HG03139 (cell line): ENCODE results near the gene SPAG17.

Source experiments
- ATAC-seq: cut with Tn5 transposase; IDR thresholded peaks from one replicate; pipeline ENCODE4 v1.9.1; 2021; ENCODE audit not compliant: unreplicated experiment

The SPAG17 gene

DNA sequence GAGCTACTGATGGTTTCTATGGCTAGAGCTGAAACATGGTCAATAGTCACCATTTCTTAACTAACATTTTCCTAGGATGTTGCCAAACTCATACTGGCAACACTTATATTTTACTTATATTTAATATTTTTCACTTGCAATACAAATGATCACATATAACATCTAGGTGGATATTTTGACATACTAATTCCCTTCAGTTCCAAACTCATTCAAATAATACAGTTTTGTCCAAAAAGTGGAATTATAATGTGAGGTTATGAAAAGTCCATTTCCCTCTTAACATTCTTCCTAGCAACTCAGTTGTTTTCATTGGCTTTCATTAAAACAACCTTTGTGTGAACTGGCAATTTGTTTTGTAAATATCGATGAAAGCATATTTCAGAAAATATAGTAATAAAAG is 16.0 kb downstream of the SPAG17 start:
- ATAC-seq: no peak

DNA sequence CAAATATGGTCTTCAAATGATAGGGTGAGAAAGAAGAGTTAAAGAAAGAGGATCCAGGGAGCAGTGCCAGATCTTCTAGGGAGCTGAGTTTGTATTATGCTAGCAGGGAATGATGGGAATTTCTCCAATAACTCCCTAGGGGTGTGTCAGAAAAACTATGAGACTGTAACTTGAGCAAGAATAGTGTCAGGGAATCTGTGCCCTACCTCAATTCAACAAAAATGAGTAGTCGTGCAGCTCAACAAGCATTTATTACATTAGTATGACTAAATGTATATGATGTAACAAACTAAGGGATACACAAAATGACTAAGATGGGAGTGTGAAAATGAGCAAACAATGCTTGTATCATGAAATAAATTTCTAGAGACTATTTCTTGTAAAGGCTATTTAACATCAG is 24.2 kb downstream of the SPAG17 start:
- no peak for ATAC-seq

DNA sequence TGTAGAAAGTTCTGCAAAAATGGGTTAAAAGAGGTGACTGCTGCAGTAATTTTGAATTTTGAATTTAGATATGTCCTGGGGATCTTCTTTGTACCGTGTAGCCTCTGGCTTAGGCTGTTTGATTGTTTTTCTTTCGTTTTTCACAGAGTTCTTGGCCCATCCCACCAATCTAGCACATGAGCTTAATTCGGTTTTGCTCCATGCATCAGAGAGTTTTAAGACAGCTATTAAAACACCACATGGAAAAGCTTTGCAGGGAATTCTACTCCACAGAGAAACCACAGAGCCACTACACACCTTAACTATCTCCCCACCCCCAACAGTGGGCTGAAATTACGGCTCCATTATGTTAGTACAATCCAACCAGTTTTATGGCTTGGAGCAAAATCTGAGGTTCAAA is 25.5 kb downstream of the SPAG17 start:
- ATAC-seq: no peak

DNA sequence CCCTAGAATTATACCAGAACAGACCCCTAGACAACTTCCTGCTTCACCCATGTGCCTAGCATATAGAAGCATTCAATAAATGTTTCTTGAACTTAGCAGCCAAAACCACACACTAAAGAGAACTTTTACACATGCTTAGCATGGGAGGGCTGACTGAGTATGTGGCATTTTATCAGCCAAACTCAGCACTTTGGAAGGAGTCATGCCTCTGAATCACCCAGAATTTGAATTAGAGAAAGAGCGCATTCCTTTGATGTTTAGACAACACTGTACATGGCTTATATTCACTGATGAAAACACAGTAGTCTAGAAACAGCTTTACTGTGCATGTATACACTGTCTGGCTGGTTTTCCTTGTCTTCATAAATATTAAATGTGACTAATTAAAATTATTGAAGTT is 26.1 kb downstream of the SPAG17 start:
- ATAC-seq: no peak

DNA sequence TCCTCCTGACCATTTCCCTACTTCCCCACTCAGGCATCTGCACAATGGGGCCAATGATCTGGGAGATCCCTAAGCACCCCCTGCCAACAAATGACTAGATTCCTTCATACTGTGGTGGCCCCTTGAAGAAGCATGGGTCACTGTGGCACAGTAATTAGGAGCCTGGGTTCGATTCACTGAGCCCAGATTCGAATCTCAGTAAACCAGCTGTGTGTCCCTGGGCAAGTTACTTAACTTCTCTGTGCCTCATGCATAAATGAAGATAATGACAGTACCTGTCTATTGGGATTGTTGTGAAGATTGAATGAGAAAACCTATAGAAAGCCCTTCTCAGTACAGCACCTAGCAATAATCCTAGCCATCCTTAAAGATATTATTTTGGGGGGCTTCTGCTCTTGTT is 27.5 kb downstream of the SPAG17 start:
- ATAC-seq: no peak

DNA sequence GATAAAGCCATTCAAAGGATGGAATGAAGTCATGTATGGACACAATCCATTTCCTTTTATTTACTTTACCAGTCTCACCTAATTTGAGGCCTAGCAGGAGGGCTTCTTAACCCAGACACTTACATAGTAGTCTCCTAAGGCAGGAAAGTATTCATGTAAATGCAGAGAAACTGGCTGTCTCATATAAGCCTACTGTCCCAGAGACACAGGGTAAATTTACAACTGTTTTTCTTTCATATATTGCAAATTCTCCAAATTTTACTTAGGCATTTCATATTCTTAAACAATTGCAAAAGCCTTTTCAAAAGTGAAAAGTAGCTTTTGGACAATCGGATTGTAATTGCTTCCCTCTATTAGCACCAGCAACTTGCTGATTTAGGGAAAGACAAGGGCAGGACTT is 29.9 kb downstream of the SPAG17 start:
- ATAC-seq: no peak

DNA sequence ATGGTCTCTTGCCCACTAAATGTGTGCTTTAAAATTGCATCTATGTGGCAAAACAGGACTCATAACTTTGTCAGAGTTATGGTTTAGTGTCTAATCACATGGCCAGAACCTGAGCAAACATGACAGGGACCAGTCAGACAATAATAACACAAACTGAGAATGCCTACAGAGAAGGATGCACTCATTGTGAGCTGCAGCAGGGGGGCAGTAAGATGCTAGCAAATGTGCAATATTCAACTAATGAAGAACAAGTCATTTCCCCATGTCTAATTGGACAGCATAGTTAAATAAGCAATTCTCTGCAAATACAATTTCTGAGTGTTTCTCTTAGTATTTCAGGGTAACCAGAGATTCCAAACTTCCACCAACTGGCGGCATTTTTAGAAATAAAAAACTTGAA is 30.8 kb downstream of the SPAG17 start:
- ATAC-seq: no peak

DNA sequence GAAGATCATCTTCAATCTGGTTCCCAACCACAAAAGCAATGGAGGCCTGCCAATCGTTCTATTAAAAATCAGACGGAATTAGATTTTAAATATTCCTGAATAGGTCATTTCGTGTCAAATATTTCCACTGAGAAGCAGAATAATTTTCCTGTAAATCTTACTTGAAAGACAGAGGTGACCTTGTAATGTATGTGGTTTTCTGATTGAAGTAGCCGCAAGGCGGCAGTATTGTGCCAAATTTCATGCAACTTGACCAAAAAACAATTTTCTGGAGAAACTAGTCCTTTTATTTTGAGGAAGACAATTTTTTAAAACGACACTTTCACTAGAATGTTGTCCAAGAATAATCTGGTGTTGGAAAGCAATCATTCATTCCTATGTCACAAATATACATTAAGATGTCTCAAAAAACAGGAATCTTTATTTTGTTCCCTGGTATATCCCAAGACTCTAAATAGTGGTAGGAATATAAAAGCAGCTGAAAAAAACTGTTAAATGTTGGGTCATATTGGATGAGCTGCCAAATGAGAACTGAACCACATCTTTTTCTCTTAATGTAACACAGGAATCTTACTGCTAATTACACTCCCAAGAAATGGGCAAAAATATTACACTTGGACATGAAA is 33.6 kb downstream of the SPAG17 start:
- ATAC-seq: no peak

DNA sequence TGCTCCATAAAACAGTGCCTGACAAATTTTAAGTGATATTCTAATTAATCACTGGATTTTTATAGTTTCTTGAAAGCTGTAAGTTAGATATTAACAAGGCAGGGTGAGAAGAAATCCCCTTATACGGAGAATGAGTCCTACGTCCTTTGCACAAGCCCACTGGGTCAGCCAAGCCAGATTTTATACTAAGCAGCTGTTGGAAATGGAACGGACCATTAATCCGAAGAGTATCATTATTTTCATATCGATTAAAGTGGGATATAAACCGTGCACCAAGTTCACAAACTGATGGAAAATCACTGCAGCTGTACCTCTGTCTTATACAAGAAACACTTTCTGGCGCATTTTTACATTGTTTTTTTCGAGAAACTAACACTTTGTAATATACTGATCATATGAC is 35.2 kb downstream of the SPAG17 start:
- no peak for ATAC-seq

DNA sequence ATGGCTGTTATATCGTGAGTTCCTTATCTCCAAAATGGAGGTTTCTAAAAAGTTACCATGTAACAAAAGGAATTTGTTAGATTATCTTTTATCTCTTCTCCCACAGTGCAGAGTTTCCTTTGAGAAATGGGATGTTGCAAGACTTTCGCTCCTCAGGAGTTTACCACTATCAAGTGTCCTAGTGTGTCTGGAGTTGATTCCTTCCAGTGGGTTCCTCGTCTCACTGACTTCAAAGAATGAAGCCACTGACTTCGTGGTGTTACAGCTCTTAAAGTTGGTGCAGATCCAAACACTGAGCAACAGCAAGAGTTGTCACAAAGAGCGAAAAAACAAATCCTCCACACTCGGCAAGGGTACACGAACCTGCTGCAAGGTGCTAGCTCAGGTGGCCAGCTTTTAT is 37.0 kb downstream of the SPAG17 start:
- ATAC-seq: no peak

DNA sequence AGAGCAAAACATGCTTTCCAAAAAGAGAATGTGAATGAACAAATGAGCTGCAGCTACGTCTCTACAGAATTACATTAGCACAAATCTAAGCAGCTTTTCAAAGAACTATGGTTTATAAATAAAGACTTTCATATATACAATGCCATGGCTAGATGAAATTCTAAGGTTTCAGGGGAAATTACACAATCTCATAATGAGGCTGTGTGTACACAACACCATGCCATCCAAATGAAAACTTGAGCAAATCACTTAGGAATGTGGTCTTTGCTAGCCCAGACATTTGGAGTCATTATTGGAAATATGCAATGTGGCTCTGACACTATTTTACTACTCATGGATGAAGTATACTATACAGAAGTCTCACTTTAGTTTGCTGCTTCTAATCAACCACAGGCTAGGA is 37.5 kb downstream of the SPAG17 start:
- no peak for ATAC-seq

DNA sequence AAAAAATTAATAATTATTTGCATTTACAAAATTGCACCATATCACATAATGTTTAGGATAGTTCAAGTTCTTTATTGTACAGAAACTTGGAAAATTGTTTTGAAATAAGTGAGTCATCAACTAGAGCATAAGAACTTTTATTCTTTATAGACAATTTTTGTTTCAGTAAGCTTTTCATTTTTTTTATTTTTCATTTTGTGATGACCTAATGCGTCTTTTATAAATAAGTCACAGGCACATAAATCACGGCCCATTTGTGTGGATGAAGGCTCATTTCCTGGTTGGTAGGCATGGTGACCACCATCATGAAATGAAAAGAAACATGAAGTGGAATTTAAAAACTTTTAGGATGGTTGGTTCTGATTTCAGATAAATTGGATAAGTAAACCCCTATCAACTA is 39.3 kb downstream of the SPAG17 start:
- ATAC-seq: no peak

DNA sequence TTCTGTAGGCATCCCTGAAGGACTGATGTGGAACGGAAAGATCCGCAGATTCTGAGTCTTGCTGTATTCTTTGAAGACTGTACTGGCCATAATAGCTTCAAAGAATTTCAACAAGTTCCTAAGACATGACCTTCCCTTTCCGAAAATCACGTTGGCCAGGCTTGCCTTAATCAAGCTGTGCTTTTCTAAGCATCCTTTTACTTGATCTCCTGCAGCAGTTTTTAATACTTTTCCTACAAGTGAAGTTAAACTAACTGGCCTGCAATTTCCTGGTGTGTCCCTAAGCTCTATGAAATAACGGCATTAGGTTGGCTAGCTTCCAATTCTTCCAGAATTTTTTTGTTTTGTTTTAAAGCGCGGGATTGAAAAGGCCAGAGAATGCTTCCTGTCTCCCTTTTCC is 40.3 kb downstream of the SPAG17 start:
- no peak for ATAC-seq

DNA sequence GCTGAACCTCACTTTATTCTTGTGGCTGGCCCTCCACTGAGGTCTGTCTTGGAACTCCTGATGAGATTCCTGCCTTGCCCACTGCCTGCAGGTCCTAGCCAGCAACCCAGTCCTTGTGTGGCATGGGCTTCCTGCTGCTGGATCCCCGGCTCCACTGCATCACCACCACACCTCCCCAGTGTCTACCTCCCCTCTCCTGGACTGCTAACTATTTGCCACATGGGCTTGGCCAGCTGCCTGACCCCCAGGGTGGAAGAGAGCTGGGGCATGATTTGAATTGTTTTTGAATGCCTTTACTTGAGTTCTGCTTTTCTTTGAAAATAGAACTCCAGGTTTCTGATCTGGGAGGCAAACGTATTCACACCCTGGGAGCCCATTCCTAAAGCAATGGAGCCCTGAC is 41.2 kb downstream of the SPAG17 start:
- no peak for ATAC-seq

DNA sequence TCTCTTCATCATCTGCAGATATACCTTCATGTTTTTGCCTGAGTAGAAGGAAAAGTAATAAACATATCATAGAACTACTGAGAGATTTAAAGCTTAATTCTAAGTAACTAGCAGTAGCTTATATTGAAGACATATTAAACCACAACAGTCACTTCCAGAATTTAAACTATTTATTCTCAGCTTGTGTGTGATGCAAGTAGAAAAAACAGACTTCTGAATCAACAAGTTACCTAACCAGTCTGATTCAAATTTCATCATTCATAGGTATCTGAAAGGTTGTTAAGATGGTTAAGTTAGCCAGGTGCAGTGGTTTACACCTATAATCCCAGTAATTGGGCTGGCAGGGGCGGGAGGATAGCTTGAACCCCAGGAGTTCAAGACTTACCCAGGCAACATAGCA is 41.9 kb downstream of the SPAG17 start:
- no peak for ATAC-seq

DNA sequence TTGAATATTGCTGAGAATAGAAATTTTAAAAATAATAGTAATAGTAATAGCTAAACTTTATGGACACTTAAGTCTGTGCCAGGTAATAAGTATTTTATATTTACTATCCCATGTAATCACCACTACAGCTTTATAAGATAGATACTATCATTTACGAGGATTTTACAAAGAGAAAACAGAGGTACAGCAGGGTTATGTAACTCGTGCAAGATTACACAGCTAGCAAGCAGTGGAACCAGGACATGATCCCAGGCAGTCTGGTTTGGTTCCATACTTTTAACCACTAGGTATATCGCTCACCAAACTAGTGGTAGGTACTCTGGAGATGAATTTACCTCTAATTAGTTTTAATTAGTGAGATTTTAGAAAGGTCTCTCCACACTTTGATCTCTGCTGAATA is 42.5 kb downstream of the SPAG17 start:
- no peak for ATAC-seq

DNA sequence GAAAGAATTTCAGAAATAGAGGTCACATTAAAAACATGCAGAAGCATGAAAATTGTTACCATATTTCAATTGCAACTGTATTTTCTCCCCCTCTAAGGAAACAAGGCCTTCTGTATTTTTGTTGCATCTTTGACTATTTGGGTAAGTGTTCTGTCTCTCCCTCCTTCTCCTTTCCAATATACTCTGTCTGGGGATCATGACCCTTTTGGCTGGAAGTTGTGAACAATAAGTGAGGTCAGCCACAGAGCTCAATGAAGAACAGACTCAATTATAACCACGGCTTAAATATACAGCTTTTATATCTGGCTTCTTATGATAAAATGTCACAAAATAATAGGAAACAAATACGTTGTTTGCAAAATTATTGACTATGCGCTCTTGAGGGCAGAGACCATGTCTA is 47.1 kb downstream of the SPAG17 start:
- ATAC-seq: no peak

DNA sequence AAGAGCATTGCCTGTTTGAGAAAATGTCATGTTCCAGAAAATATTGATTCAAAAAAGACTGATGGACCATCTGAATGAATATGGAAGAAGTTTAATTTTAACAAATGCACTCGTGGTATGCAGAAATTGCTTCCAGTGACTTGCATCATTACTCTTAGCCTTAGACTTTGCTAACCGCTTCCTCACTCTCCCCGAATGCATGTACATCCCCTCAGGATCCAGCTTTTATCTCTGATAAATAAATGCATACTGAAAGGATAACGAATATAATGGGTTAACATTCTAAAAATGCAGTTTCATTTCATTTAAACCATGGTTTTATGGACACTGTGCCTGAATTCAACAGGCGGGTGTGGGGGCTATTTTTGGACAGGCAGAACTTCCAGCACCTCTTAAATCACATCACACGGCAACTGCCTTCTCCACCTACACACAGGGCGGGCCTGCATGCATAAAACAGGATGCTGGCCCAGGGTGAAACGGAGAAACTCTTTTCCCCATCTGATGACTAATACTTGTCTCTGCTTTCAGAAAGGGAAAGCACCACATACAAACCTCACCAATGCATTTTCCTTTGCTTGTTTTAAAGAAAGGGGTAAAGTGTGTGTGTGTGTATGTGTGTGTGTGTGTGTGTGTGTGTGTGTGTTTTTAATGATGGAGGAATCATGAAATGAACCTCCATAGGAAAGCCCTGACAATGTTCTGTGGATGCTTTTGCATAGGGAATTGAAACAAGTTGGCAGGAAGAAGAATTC is 48.7 kb downstream of the SPAG17 start:
- ATAC-seq: peak; percentile 100

DNA sequence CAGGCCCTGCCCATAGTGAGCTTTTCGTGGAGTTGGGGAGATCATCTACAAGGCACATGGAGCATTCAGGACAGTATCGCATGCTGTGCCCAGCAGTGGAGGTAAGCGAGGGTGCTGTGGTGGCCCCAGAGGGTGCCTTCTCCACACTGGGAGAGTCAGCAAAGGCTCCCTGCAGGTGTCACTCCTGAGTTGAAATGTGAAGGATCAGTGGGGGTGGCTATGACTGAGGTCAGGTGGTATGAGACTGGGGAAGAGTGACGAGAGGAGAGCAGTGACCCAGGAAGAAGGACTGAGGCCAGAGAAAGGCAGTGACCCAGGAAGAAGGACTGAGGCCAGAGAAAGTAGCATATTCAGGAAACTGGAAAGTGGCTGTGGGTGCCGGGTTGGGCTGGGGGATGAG is 53.0 kb downstream of the SPAG17 start:
- ATAC-seq: no peak

DNA sequence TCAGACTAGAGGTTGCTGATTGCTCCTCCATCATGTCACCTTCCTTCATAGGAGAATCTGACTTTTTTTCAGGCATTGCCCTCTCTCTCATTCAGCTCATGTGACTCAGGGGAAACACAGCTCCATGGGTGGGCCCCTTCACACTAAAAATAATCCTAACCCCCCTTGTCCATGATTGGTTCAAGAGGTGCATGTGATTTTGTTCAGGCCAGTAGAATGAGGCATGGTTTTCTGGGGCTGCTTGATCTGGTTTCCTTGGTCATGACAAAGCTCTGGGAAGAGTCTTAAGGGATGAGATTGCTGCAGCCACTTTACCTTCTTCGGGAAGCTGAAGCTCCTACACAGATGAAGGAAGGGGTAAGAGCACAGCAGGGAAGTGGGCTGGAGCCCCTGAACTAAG is 56.3 kb downstream of the SPAG17 start:
- ATAC-seq: no peak

DNA sequence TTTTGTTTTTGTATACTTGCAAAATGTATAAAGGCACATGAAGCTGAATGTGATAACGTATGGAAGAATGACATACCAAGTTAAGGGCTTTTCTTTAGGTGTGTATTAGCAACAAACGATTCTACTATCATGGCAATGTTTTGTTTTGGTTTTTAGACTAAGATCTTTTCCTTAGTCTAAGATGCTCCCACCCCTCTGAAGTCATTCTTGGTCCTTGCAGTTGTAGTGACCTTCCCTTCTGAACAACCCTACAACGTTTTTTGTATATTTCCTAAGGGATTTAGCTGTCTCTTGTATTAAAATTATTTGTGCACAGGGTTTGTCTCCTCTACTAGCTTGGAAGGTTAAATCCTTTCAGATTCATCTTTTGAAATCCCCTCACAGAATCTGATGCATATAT is 61.0 kb downstream of the SPAG17 start:
- no peak for ATAC-seq

DNA sequence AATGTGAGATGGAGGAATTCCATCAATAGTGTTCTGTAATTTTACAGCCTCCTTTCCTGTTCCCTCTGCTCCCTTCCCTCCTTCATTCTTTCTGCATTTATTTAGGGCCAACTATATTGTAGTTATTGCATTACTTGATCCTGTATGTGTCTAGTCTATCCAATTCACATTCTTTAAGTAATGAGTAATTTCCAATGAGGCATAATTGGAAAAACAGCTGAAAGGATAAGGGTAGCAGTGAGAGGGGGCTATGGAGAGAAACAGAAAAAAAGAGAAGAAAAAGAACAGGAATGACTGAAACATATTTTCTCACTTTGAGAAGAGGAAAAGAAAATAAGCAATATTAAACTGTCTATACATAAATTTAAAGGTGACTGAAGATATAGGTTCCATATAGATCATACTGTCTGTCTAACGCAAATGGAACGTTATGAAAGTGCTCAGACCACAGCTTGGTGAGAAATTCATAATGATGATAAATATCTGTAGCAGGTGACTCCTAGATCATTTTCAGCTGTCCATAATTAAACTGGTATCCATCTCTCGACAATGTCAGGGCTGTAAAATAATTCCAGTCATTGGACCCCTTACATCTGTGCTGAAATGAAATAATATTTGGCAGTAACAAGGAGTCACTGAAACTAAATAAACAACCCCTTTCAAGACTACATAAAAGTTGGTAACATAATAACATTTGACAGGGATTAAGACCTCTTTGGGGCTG is 61.8 kb downstream of the SPAG17 start:
- ATAC-seq: no peak
